ENCODE measurements around the gene CRAT.

Gene CRAT

DNA sequence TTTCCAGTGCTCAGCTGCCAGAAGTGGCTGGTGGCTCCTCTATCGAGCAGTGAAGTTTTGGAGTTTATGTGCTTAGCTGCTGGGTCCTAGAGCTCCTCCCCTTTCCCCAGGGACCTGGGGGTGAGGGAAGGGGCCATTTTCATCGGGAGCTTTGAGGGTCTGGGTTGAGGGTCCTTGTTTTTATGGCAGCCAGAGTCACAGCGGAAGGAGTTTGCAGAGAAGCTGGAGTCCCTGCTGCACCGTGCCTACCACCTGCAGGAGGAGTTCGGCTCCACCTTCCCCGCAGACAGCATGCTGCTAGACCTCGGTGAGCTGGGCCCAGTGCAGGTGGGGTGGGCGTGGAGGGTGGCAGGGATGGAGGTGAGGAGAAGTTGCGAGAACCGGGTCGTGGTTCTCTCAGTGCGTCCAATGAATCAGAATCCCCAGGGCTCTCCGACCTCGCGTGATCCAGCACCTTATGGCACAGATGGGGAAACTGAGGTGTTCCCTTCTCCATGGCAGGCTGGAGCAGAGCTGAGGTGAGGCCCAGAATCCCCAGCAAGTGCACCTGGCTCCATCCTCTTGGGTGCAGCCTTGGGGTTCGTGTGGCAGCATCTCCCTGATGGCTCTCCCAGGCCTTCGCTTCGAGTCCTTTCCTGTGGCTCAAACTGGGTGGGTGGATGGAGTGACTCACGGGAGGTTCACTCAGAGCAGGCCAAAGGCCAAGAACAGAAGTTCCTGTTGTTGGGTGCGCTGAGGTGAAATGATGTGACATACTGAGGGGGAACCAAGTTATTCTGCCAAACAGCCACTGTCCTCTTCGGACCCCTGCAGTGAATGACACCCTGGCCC, 51.4 kb downstream of the CRAT start:
- DNase-seq = no peak

DNA sequence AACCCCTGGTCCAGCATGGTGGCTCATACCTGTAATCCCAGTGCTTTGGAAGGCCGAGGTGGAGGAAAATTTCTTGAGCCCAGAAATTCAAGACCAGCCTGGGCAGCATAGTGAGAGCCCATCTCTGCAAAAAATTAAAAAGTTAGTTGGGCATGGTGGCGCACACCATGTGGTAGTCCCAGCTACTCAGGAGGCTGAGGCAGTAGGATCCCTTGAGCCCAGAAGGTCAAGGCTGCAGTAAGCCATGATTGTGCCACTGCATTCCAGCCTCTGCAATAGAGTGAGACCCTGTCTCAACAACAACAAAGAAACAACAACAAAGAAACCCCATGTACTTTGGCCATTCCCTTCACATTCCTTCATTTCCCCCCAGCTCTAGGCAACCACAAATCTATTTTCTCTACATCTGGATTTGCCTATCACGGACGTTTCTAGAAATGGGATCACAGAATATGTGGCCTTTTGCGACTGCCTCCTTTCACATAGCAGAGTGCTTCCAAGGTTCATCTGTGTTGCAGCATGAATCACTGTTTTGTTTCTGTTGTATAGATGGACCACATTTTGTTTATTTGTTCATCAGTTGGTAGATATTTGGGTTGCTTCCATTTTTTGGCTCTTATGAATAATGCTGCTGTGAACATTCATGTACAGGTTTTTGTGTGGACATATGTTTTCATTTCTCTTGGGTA, 56.3 kb downstream of the CRAT start:
- DNase-seq = no peak

GRCh38 chr9:129053020-129053419, 57.6 kb downstream of the CRAT start:
- no peak for DNase-seq

DNA sequence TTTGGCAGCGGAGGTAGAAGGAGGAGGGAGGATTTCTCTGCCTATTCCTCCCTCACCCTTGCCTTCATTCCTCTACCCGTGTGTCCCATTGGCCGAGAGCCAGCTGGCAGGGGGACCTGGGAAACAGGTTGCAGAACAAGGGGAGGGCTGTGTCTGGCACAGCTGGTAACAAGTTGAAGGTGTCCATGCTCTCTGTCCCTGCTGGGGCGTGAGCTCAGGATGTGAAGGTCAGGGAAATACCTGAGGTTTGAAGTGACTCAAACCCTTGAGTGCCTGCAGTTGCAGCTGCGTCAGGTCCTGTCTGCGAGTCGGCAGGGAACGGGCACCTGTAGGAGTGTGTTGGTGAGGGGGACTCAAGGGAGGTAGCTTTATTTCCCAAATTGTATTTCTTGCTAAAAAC, 58.0 kb downstream of the CRAT start:
- DNase-seq = no peak

Data from NCI-H82 (cell line).